Erythroblast (primary cell): ENCODE results near the gene NKAIN2.

ENCODE experiments used
- DNase-seq, 2 experiments: peaks; one replicate each; lab custom pipeline; 2025; lab: John Stamatoyannopoulos, UW
- GATA1 ChIP-seq: IDR thresholded peaks from 2 replicates; pipeline ENCODE4 v1.6.1; 2011; ENCODE audit warnings: low read depth, mild to moderate bottlenecking, control low read depth, low read length, moderate library complexity
- POLR2A ChIP-seq: IDR thresholded peaks from 2 replicates; pipeline ENCODE4 v1.6.1; 2011; ENCODE audit warnings: mild to moderate bottlenecking, low read length

Gene NKAIN2

DNA sequence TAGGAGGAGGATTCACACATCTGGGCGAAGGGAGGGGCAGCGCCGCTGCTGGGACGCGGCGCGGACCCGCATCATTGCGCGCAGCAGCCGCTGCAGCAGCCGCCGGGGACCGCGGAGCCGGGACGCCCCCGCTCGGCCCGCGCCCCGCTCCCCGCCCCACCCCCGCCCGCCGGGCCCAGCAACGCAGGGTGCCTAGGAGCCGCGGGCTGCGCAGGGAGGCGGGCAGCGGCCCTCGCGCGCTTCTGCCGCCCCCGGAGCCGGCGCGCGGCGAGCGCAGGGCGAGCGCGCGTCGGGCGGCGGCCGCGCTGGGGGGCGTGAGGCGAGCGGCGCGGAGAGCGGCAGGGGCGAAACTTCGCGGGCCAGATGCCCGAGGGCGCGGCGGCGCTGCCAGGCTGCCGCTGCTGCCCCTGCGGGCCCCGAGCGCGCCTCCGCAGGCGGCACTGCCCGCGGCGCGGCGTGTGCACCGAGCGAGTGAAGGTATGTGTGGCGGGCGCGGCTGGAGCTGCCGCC is at the start of gene NKAIN2:
TSS of gene NKAIN2 (plus strand) at position 362 of the 510 bp plus-strand sequence.
- TF ChIP-seq GATA1 (no peak), POLR2A (no peak)
- DNase-seq: peak; percentile 29 to 36

- no peak for DNase-seq
- TF ChIP-seq GATA1 (no peak), POLR2A (no peak)
Observed at GRCh38 chr6:123759472-123759871, 44.2 kb upstream of the NKAIN2 start.

GRCh38 chr6:123763904-123764303 is 39.8 kb upstream of the NKAIN2 start:
- TF ChIP-seq GATA1 (no peak), POLR2A (no peak)
- no peak for DNase-seq

- no peak for DNase-seq
- TF ChIP-seq GATA1 (no peak), POLR2A (no peak)
Observed at GRCh38 chr6:123764722-123765121, 38.9 kb upstream of the NKAIN2 start.

- DNase-seq: no peak
- TF ChIP-seq GATA1 (no peak), POLR2A (no peak)
Observed at GRCh38 chr6:123768921-123769320, 34.7 kb upstream of the NKAIN2 start.

- TF ChIP-seq POLR2A (no peak), GATA1 (no peak)
- no peak for DNase-seq
Observed at GRCh38 chr6:123769431-123769830, 34.2 kb upstream of the NKAIN2 start.

DNA sequence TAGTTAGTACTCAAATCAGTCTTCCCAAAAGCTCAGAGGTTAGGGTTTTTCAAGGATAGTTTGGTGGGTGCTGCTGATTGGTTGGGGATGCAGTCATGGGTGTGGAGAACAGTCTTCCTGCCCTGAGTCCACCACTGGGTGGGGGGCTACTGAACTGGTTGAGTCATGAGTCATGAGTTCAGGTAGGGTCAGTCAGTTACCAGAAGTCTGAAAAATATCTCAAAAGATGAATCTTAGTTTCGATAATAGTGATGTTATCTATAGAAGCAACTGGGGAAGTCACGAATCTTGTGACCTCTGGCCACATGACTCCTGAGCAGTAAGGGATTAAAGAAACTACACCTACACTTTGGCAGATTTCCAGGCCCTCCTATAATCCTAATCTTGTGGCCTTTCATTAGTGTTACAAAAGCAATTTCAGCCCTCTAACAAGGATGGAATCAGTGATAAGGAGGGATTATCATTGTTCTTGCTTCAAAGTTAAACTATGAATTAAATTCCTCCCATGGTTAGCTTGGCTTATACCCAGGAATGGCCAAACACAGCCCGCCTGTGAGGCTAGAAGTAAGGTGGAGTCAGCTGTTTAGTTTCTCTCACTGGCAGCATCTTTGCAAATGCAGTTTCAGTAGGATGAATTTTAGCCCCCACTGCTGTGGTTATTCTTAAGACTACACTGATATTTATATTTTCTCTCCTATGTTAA is 33.3 kb upstream of the NKAIN2 start:
- no peak for DNase-seq
- TF ChIP-seq POLR2A (no peak), GATA1 (no peak)

- TF ChIP-seq POLR2A (no peak), GATA1 (no peak)
- DNase-seq: no peak
Observed at GRCh38 chr6:123771126-123771525, 32.5 kb upstream of the NKAIN2 start.

DNA sequence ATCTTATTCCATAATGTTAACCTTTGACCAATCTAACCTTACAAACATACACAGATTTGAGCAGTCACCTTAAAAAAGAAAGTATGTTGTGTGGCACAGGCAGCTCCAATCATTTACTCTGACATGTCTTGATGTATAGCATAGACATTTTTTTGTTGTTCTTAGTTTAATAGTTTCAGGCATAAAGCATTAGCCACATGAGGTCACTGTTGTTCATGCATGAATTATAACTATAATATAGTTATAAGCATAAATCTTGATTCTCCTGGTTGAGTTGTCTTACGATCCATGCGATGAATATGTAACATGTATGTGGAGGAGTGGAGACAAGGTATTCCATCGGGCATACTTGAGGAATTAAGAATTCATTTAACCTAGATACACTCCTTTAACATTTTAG is 26.1 kb upstream of the NKAIN2 start:
- no peak for TF ChIP-seq GATA1
- no peak for TF ChIP-seq POLR2A
- DNase-seq: no peak

GRCh38 chr6:123780021-123780420 is 23.6 kb upstream of the NKAIN2 start:
- DNase-seq: no peak
- TF ChIP-seq GATA1 (no peak), POLR2A (no peak)

GRCh38 chr6:123784330-123784729 is 19.3 kb upstream of the NKAIN2 start:
- TF ChIP-seq POLR2A (no peak), GATA1 (no peak)
- DNase-seq: no peak

- no peak for DNase-seq
- TF ChIP-seq GATA1 (no peak), POLR2A (no peak)
Observed at GRCh38 chr6:123785039-123785438, 18.6 kb upstream of the NKAIN2 start.

DNA sequence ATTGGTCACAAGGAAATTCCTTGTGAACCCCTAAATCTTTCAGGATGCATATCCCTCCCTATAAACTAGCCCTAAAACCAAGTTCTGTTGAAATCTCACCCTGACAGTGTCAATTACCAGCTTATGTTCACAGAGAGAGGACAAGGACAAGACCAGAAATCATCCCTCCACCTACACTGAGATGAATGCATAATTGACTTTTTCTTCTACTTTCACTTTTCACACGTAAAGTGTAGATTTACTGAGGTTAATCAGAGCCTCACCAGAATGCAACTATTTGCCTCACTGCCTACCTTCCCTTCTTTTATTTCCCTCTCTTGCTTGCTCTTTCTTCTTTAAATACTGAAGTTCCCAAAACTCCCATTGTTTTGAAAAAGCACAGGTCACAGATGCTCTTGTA is 15.3 kb upstream of the NKAIN2 start:
- DNase-seq: no peak
- TF ChIP-seq POLR2A (no peak), GATA1 (no peak)

DNA sequence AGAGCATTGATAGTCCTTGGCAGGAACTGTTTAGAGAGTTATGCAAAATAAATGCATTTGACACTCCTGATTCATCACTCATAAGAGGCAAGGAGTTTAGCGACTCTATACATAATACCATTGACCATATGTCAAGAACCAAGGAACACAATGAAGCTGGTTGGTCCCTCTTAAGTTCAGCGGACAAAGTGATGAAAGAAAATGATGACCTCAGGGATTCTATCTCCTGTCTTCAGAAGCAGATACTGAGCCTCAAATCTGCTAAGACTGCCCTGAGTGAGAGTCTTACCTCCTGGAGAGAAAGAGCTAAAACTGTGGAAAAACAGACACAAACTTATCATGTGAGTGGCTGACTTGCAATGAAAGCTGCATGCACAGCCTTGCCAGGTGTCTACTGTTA is 9.5 kb upstream of the NKAIN2 start:
- TF ChIP-seq POLR2A (no peak), GATA1 (no peak)
- DNase-seq: no peak

DNA sequence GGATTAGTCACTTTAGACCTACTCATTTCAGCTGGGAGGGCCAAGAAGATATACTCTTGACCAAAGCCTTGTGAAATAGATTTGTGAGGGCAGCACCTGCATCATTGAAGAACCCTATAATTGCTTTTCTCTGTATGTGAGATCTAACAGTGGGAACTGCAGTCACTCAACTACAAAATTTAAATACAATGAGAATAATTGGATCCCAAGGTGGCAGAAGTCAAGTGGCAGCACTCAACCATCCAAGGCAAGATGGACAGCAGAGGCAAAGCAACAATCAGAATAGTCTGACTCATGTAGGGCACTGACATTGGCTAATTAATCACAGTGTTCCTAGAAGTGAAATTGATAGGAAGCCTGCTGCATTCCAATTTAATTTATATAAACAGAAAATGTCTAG is 8.9 kb upstream of the NKAIN2 start:
- TF ChIP-seq POLR2A (no peak), GATA1 (no peak)
- DNase-seq: no peak
